HG03095 (cell line): Measurements from ENCODE around the gene WDR1.

ENCODE experiments used
- ATAC-seq: cut with Tn5 transposase; IDR thresholded peaks from one replicate; pipeline ENCODE4 v1.9.1; 2021; ENCODE audit warnings: moderate library complexity; ENCODE audit not compliant: unreplicated experiment

The WDR1 gene

GRCh38 chr4:10086506-10087120 lies 30.0 kb downstream of the WDR1 start:
- no peak for ATAC-seq

DNA sequence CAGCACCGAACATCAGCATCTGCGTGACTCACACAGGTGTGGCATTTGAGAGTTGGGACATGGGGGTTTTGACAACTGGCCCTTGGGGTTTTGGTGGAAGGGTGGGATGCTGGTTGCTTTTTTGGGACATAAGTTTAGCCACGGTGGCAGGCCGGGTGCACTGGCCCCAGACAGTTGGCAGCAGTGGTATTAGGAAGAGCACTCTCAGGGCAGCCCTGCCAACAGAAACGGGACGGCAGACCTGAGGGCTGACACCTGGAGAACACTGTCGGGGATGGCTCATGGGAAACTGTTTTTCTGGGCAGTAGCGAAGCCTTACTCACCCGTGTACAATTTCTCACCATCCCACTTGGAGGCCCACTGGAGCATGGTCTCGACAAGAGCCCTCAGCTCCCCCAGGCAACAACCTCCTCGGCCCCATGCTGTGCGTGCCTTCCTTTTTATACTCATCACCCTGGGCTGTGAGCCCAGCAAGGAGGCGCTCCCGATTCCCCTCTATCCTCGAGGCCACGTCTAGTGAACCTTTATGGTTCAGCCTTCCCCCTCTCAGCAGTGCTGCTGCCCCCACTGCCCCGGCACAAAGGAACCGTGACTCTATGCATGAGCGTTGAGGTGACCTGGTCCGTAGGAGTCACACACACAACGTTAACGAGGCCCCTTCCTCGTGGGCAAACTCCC lies 30.6 kb downstream of the WDR1 start:
- no peak for ATAC-seq

GRCh38 chr4:10085386-10085785 lies 31.2 kb downstream of the WDR1 start:
- no peak for ATAC-seq

DNA sequence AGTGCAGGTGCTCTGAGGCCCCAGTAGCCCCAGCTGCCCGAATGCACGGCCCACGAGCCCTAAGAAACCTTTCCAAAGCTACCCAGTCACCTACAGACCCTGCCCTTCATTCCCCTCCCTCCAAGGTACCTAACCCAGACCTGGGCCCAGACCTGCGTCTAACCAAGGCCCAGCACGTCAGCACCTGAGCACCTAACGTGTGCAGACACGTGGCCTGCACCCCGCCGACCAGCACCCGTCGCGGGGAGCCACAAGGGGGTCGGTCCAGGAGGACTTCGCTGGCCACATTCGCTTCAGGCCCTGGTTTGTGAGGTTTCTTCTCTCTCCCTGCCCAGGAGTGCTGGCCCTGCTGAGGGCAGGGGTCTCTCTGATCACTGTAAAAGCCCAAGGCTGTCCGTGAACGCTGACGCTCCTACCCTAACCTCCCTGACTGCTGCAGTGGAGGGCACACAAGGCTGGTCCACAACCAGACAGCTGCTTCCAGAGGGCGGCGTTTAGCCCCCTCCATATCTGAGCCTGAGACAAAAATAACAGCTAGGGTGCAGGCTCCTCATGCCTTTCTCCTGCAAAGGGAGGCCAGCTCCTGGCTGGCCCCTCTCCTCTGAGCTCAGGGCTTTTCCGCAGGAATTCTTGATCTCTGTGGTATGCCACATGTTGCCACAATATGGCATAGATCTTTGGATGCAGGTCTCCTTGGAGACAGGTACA lies 31.8 kb downstream of the WDR1 start:
- ATAC-seq, result no peak

DNA sequence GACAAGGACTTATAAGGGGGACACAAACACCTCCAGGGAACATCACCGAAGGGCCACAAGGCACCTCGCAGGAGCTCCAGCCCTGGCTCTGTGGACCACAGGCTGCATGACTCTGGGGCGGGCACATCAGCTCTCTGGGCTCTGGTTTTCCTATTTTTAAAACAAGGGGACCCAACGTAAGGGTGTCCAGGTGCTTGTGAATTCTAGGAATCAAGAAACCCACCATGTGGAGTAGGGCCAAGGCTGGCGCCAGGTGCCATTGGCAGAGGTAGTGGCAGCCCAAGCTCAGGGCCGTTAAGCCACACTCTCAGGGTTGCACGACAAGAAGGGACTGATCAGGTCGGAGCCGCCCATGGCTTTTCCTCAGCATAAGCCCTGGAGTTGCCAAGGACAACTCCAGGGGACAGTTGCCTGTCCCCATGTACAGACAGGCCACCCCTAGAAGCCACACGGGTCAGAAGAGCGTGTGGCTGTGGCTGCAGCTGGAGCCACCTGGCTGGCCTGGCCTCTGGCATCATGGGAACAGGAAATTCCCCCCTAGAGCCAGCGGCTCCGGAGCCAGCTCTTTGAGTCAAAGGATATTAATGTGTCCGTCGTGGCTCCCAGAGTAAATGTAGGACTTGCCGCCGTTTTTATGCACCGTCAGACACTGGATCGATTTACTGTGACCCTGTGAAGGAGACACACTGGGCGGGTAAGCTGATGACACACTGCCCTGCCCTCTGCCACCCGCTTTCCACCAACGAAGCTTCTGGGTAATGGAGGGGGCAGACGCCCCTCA lies 32.5 kb downstream of the WDR1 start:
- ATAC-seq, result no peak

GRCh38 chr4:10083331-10083771 lies 33.2 kb downstream of the WDR1 start:
- no peak for ATAC-seq

- ATAC-seq, result no peak
Observed at GRCh38 chr4:10082459-10083272, 33.9 kb downstream of the WDR1 start.

DNA sequence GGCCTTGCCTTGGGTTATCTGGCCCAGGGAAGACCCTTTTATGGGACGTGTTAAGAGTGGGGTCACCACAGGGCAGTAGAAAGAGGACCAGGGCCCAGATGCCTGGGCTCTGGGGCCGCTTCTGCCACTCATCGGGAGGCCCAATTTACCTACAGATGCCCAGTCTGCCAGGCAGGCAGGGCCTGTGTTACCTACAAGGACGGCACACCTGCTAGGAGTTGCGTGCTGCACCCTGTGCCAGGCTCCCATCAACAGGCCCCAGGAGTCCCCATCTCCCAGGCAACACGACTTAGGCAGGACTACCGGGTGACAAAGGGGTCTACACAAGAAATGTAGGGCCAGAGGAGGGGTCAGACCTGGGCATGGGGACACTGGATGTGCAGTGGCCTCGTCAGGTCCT lies 34.6 kb downstream of the WDR1 start:
- ATAC-seq, result no peak

GRCh38 chr4:10081218-10081606 lies 35.4 kb downstream of the WDR1 start:
- no peak for ATAC-seq

GRCh38 chr4:10080589-10081217 lies 35.9 kb downstream of the WDR1 start:
- no peak for ATAC-seq

DNA sequence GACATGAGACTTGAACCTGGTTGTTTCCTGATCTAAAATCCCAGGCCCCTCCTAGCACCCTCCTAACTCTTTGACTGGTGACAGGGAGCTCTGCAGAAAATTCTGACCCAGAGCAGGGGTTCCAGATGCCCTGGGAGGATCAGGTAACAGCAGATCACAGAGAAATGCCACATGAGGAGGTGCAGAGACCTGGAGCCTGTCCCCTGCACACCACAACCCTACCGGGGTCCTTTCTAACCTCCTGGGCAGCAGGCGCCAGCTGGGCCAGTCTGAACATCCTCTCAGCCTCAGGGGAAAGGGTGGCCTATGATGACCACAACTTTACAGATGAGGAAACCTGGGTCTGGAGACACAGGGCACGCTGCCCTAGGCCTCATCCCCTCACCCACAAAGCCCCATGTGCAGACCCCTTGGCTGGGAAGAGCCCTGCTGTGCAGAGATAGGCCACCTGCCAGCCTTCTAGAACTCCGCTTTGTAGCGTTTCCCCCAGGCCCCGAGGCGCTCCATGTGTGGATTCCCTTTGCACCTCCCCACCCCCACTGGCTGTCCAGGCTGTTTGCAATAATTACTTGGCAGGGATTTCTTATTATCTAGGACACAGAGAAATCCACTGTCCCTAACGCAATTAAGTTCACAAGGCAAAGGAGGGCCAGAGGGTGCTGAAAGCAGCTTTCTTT lies 36.5 kb downstream of the WDR1 start:
- no peak for ATAC-seq

DNA sequence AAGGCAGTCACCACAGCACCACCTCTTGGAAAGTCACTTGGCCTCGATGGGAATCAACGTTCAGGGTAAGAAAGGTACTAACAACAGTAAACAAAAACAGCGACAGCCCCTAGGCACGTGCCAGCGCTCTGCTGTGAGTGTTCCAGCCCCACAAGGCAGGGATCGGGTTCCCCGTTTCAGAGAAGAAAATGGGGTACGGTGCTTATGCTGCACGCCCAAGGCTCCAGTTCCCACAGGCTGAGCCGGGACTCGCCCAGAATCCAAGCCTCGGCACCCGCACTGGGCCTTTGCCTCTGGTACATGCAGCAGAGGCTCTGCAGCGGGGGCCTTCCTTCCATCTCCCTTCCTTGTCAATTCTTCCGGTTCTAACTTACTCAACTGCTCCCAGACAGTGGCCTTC lies 37.3 kb downstream of the WDR1 start:
- ATAC-seq, result no peak

DNA sequence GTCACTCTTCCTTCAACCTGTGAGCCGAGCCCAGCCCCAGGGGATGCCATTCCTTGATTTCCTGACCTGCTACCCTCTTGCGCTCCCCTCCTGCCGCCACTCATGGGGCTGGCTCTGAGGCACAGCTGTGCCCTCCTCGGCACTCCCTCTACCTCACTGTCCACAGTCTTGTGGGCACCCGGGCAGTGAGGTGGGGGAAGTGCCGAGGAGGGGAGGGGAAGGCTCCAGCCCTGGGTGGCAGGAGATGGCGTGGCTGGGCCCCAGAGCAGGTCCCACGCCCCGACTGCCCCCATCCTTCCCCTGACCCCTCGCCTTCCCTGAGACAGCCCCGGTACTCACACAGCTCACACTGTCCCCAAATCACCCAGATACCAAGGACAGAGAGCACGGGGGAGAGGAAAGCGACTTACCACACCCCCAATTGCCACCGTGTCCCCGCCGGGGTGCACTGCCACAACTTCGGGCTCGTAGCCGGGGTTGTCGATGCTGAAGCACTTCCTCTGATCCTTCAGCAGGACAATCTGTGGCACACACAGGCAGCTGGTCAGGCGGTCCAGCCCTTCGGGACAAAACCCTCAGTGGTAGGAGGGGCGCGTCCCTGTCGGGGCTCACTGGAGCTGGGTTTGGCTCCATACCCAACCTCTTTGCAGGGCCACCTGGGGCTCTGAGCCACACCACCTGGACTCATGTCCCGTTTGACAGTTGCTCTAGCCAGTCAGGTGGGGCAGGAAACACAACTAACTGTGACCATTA lies 37.9 kb downstream of the WDR1 start:
- ATAC-seq, result no peak

DNA sequence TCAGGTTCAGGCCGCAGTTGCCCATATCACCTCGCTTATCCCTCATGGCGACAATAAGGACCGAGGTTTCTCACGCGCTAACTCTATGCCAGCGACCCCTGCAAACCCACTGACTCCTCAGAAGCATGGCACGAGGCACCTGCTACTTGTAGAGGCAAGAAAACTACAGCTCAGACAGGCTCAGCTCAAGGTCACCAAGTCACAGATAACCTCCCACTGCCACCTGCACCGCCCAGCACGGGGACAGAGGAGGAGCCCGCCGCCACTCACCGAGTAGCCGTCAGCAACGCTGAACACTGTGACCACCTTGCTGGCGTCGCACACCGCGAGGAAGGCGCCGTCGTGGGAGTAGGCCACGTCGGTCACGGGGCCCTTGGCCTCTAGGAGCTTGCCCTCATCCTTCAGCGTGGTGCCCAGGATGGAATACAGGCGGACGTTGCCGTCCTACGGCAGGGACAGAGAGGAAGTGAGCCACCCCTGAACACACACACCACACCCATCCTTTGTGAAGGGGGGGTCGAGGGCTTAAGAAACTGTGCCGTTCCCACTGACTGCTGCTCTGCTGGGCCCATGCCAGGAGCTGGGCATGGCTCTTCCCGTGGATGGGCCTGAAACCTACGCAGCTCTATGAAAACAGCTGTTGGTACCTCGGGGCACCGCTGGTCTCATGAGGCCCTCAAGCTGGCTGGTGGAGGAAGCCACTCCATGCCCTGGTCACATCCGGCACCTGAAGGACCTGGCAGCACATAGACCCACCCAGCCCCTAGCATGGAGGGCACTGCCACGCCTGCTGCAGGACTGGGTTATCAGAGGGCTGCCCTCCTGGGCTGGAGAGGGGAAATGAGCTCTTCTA lies 38.9 kb downstream of the WDR1 start:
- no peak for ATAC-seq

- ATAC-seq, result no peak
Observed at GRCh38 chr4:10077076-10077475, 39.5 kb downstream of the WDR1 start.

- no peak for ATAC-seq
Observed at GRCh38 chr4:10075953-10076391, 40.6 kb downstream of the WDR1 start.

- no peak for ATAC-seq
Observed at GRCh38 chr4:10075158-10075863, 41.3 kb downstream of the WDR1 start.
